OCI-LY3 (cell line): ENCODE measurements around the gene NEURL1B.

Source experiments
- H2AFZ ChIP-seq: fragments of 200-600, 300-600 bp; shearing (Covaris generic); 2 replicates; pipeline ENCODE4 v1.6.0; 2014; ENCODE audit warnings: antibody characterized with exemption, low read depth, low read length
- H3K27ac ChIP-seq: fragments of 200-600, 300-600 bp; sonication (generic); 2 replicates; pipeline ENCODE4 v1.5.1; 2014; ENCODE audit warnings: mild to moderate bottlenecking, low read length, moderate library complexity, mixed read lengths
- H3K27me3 ChIP-seq: fragments of 200-600, 300-600 bp; sonication (generic); 2 replicates; pipeline ENCODE4 v1.6.1; 2014; ENCODE audit warnings: low read depth, low read length, mixed read lengths
- H3K36me3 ChIP-seq: fragments of 200-600, 300-600 bp; sonication (generic); replicated peaks from 2 replicates; pipeline ENCODE3; 2014; ENCODE audit warnings: low read depth, low read length, mixed read lengths
- H3K4me1 ChIP-seq: fragments of 300-600, 200-600 bp; sonication (generic); 2 replicates; pipeline ENCODE4 v1.6.1; 2014; ENCODE audit warnings: low read length, mixed read lengths
- H3K4me2 ChIP-seq: fragments of 200-600, 300-600 bp; sonication (generic); 2 replicates; pipeline ENCODE4 v1.6.1; 2014; ENCODE audit warnings: low read length, mixed read lengths
- H3K4me3 ChIP-seq: fragments of 300-600, 200-600 bp; sonication (generic); 2 replicates; pipeline ENCODE4 v1.5.1; 2014; ENCODE audit warnings: antibody characterized with exemption, mild to moderate bottlenecking, low read length, moderate library complexity
- H3K79me2 ChIP-seq: fragments of 300-600, 200-600 bp; shearing (Covaris generic); 2 replicates; pipeline ENCODE4 v1.6.1; 2014; ENCODE audit warnings: mild to moderate bottlenecking, low read length, mixed read lengths
- H3K9ac ChIP-seq: fragments of 300-600, 200-600 bp; shearing (Covaris generic); 2 replicates; pipeline ENCODE4 v1.6.0; 2014; ENCODE audit warnings: mild to moderate bottlenecking, low read length, moderate library complexity
- H3K9me3 ChIP-seq: fragments of 200-600, 300-600 bp; shearing (Covaris generic); 2 replicates; pipeline ENCODE4 v1.6.1; 2014; ENCODE audit warnings: low read length, mixed read lengths; ENCODE audit not compliant: insufficient read depth
- H4K20me1 ChIP-seq: fragments of 200-600, 300-600 bp; sonication (generic); 2 replicates; pipeline ENCODE4 v1.6.1; 2016; ENCODE audit warnings: low read length, mixed read lengths; ENCODE audit not compliant: insufficient read depth
- CTCF ChIP-seq: fragments of 200-600, 300-600 bp; sonication (generic); IDR thresholded peaks from 2 replicates; pipeline ENCODE4 v1.5.1; 2014; ENCODE audit warnings: antibody characterized with exemption, low read length, low read depth
- EZH2phosphoT487 ChIP-seq: fragments of 200-600 bp; shearing (Covaris generic); IDR thresholded peaks from 2 replicates; pipeline ENCODE4 v1.6.1; 2018; ENCODE audit warnings: antibody characterized with exemption, mixed run types, low read depth

The NEURL1B gene

GRCh38 chr5:172718527-172719114, 77.6 kb downstream of the NEURL1B start:
- Histone ChIP-seq H4K20me1 (no peaks in the 10 kb centered on the region), H3K27ac (no peak overlapping the region), H3K4me2 (no peak overlapping the region), H3K79me2 (no peaks in the 10 kb centered on the region), H3K4me3 (no peak overlapping the region), H3K9me3 (no peaks in the 10 kb centered on the region), H3K36me3 (no peaks in the 10 kb centered on the region), H2AFZ (no peak overlapping the region), H3K4me1 (peaks cover 8% of the 10 kb centered on the region; the same call in 1 of the 2 replicates), H3K9ac (no peak overlapping the region), H3K27me3 (peaks cover 24% of the 10 kb centered on the region)
- no peak for TF ChIP-seq CTCF
- no peak for TF ChIP-seq EZH2phosphoT487

- H2AFZ ChIP-seq = no peak overlapping the region
- no peaks in the 10 kb centered on the region for H3K79me2 ChIP-seq
- no peaks in the 10 kb centered on the region for H4K20me1 ChIP-seq
- no peak overlapping the region for H3K9ac ChIP-seq
- no peaks in the 10 kb centered on the region for H3K9me3 ChIP-seq
- no peaks in the 10 kb centered on the region for H3K36me3 ChIP-seq
- H3K4me2 ChIP-seq = no peak overlapping the region
- peaks cover 8% of the 10 kb centered on the region; the same call in 1 of the 2 replicates for H3K4me1 ChIP-seq
- H3K27ac ChIP-seq = no peak overlapping the region
- H3K27me3 ChIP-seq = peaks cover 24% of the 10 kb centered on the region
- TF ChIP-seq CTCF = no peak
- no peak overlapping the region for H3K4me3 ChIP-seq
Measured at GRCh38 chr5:172719211-172719610, 78.1 kb downstream of the NEURL1B start.

- Histone ChIP-seq H2AFZ (no peak overlapping the region), H3K79me2 (no peaks in the 10 kb centered on the region), H3K27ac (no peak overlapping the region), H3K27me3 (peaks cover 24% of the 10 kb centered on the region), H3K9ac (no peak overlapping the region), H3K4me2 (no peak overlapping the region), H4K20me1 (no peaks in the 10 kb centered on the region), H3K9me3 (no peaks in the 10 kb centered on the region), H3K4me3 (no peak overlapping the region), H3K36me3 (no peaks in the 10 kb centered on the region), H3K4me1 (peaks cover 5% of the 10 kb centered on the region; the same call in 1 of the 2 replicates)
- TF ChIP-seq CTCF (no peak), EZH2phosphoT487 (no peak)
Measured at GRCh38 chr5:172720655-172721054, 79.6 kb downstream of the NEURL1B start.

GRCh38 chr5:172721455-172722326, 80.6 kb downstream of the NEURL1B start:
- Histone ChIP-seq H3K9ac (no peak overlapping the region), H3K27me3 (peaks cover 25% of the 10 kb centered on the region), H2AFZ (no peak overlapping the region), H3K4me3 (no peak overlapping the region), H3K36me3 (no peaks in the 10 kb centered on the region), H3K79me2 (no peaks in the 10 kb centered on the region), H3K4me2 (no peak overlapping the region), H3K9me3 (no peaks in the 10 kb centered on the region), H3K27ac (no peak overlapping the region), H3K4me1 (peaks cover 5% of the 10 kb centered on the region; the same call in 1 of the 2 replicates), H4K20me1 (no peaks in the 10 kb centered on the region)
- TF ChIP-seq EZH2phosphoT487 = no peak
- TF ChIP-seq CTCF = no peak
